HepG2 (cell line): ENCODE results near the gene MRPS34. TPM values are rescaled to one million over a fixed set of nuclear protein-coding genes. Genes with fewer than 3 reads are reported as not detected.
A peak's percentile ranks its signal among the peaks of the same experiment; 100 is the strongest.

Experiments used
- GATAD1 ChIP-seq: IDR thresholded peaks from 2 replicates; pipeline ENCODE4 v1.6.1; 2016; ENCODE audit warnings: missing genetic modification reagents, missing compliant biosample characterization
- HOXA9 ChIP-seq: sonication (generic); formaldehyde crosslinking; IDR thresholded peaks from 2 replicates; pipeline ENCODE4 v1.8.1; 2022; ENCODE audit warnings: missing genetic modification reagents, mild to moderate bottlenecking, moderate library complexity, borderline replicate concordance
- RBAK ChIP-seq: sonication (generic); formaldehyde crosslinking; IDR thresholded peaks from 2 replicates; pipeline ENCODE4 v1.5.1; 2020; ENCODE audit warnings: mild to moderate bottlenecking, missing genetic modification reagents
- SIX4 ChIP-seq: sonication (generic); formaldehyde crosslinking; IDR thresholded peaks from 2 replicates; pipeline ENCODE4 v1.4.0; 2020; ENCODE audit warnings: missing genetic modification reagents
- TMF1 ChIP-seq: sonication (generic); formaldehyde crosslinking; IDR thresholded peaks from 2 replicates; pipeline ENCODE4 v1.8.1; 2022; ENCODE audit warnings: low read depth, missing genetic modification reagents
- YEATS4 ChIP-seq: sonication (generic); formaldehyde crosslinking; IDR thresholded peaks from 2 replicates; pipeline ENCODE4 v1.4.0; 2020; ENCODE audit warnings: missing genetic modification reagents, borderline replicate concordance
- ZNF761 ChIP-seq: sonication (generic); formaldehyde crosslinking; conservative IDR thresholded peaks from 2 replicates; pipeline ENCODE4 v1.4.0; 2020; ENCODE audit warnings: mild to moderate bottlenecking, missing genetic modification reagents
- polyA plus RNA-seq, 8 experiments: library from polyadenylated mRNA; depleted of rRNA in 3 of 8; stranded (reverse) in 7 of 8; unstranded in 1 of 8; fragments of >200 nt; fragmentation: Illumina TruSeq in 4 of 8; extraction: Trizol in 4 of 8; gene quantifications; 2 replicates each; pipeline versions ENCODE4 v1.2.1 to v1.2.3, GENCODE V29; 2011 to 2016; ENCODE audit warnings: low read depth in 4 of 8, missing spikeins in 1 of 8, mixed read lengths in 1 of 8; ENCODE audit not compliant: insufficient read depth in 1 of 8
- total RNA-seq, 5 experiments: library from RNA; depleted of rRNA; stranded (reverse); fragments of >200 nt; fragmentation: Illumina TruSeq; extraction: Trizol; gene quantifications; 2 replicates each; pipeline ENCODE4 v1.2.3, GENCODE V29; 2016; ENCODE audit warnings: low read depth in 1 of 5
- TF ChIP-seq, protein P1 (sequence below): sonication (generic); formaldehyde crosslinking; IDR thresholded peaks from 2 replicates; pipeline ENCODE4 v1.5.0; 2020; ENCODE audit warnings: mild to moderate bottlenecking, missing genetic modification reagents
- TF ChIP-seq, protein P2 (sequence below): sonication (generic); formaldehyde crosslinking; IDR thresholded peaks from 2 replicates; pipeline ENCODE4 v1.9.0; 2021; ENCODE audit warnings: missing genetic modification reagents, mild to moderate bottlenecking, borderline replicate concordance
- TF ChIP-seq, protein P3 (sequence below): sonication (generic); formaldehyde crosslinking; IDR thresholded peaks from 2 replicates; pipeline ENCODE4 v1.8.0; 2022; ENCODE audit warnings: missing genetic modification reagents, mild to moderate bottlenecking, borderline replicate concordance
- TF ChIP-seq, protein P4 (sequence below): sonication (generic); formaldehyde crosslinking; IDR thresholded peaks from 2 replicates; pipeline ENCODE4 v1.8.0; 2022; ENCODE audit warnings: low read depth, missing genetic modification reagents
- TF ChIP-seq, protein P5 (sequence below): sonication (generic); formaldehyde crosslinking; IDR thresholded peaks from 2 replicates; pipeline ENCODE4 v1.4.0; 2020; ENCODE audit warnings: missing genetic modification reagents
- TF ChIP-seq, protein P6 (sequence below), 2 experiments: sonication (generic) in 1 of 2; formaldehyde crosslinking in 1 of 2; IDR thresholded peaks; 2 replicates each; pipeline versions ENCODE4 v1.4.0 to v1.6.1; 2016 to 2020; ENCODE audit warnings: borderline replicate concordance in 1 of 2, low read depth in 1 of 2, mild to moderate bottlenecking in 1 of 2, missing genetic modification reagents in 1 of 2

Gene MRPS34
- total and polyA plus RNA-seq, 2 of the 13 experiments (the other 11 are each of a cell fraction or from before 2014, with no cell fraction given) = 63.5 to 131 TPM

DNA sequence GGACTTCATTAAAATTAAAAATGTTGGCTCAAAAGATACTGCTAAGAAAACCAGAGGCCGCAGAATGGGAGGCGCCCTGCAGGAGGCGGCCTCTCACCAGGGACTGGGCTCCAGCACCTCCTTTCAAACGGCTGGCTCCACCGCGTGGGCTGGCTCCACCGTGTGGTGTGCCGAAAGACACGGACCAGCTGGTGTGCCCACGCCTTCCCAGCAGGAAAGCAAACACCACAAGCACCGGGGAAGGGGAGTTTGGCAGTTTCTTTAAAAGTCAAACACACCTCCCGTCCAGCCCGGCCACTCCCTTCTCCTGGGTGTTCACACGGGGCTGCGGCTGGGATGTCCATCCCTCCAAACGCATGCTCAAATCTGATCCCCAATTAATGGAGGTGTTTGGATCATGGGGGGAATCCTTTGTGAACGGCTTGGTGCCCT is 39.8 kb upstream of the MRPS34 start (continued):
- TF ChIP-seq, protein P1, sequence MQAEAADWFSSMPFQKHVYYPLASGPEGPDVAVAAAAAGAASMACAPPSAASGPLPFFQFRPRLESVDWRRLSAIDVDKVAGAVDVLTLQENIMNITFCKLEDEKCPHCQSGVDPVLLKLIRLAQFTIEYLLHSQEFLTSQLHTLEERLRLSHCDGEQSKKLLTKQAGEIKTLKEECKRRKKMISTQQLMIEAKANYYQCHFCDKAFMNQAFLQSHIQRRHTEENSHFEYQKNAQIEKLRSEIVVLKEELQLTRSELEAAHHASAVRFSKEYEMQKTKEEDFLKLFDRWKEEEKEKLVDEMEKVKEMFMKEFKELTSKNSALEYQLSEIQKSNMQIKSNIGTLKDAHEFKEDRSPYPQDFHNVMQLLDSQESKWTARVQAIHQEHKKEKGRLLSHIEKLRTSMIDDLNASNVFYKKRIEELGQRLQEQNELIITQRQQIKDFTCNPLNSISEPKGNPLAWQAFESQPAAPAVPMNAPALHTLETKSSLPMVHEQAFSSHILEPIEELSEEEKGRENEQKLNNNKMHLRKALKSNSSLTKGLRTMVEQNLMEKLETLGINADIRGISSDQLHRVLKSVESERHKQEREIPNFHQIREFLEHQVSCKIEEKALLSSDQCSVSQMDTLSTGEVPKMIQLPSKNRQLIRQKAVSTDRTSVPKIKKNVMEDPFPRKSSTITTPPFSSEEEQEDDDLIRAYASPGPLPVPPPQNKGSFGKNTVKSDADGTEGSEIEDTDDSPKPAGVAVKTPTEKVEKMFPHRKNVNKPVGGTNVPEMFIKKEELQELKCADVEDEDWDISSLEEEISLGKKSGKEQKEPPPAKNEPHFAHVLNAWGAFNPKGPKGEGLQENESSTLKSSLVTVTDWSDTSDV = no peak
- TF ChIP-seq, protein P2, sequence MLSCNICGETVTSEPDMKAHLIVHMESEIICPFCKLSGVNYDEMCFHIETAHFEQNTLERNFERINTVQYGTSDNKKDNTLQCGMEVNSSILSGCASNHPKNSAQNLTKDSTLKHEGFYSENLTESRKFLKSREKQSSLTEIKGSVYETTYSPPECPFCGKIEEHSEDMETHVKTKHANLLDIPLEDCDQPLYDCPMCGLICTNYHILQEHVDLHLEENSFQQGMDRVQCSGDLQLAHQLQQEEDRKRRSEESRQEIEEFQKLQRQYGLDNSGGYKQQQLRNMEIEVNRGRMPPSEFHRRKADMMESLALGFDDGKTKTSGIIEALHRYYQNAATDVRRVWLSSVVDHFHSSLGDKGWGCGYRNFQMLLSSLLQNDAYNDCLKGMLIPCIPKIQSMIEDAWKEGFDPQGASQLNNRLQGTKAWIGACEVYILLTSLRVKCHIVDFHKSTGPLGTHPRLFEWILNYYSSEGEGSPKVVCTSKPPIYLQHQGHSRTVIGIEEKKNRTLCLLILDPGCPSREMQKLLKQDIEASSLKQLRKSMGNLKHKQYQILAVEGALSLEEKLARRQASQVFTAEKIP (CRISPR knock-in tag) = no peak
- TF ChIP-seq TMF1 (CRISPR knock-in tag) = no peak
- TF ChIP-seq, protein P3, sequence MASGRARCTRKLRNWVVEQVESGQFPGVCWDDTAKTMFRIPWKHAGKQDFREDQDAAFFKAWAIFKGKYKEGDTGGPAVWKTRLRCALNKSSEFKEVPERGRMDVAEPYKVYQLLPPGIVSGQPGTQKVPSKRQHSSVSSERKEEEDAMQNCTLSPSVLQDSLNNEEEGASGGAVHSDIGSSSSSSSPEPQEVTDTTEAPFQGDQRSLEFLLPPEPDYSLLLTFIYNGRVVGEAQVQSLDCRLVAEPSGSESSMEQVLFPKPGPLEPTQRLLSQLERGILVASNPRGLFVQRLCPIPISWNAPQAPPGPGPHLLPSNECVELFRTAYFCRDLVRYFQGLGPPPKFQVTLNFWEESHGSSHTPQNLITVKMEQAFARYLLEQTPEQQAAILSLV (CRISPR knock-in tag) = no peak
- TF ChIP-seq YEATS4 (CRISPR knock-in tag) = 0 out of 2 replicates have a peak, but pooled peaks have one; percentile 18
- no peak for TF ChIP-seq RBAK (CRISPR knock-in tag)
- no peak for TF ChIP-seq HOXA9
- TF ChIP-seq, protein P4, sequence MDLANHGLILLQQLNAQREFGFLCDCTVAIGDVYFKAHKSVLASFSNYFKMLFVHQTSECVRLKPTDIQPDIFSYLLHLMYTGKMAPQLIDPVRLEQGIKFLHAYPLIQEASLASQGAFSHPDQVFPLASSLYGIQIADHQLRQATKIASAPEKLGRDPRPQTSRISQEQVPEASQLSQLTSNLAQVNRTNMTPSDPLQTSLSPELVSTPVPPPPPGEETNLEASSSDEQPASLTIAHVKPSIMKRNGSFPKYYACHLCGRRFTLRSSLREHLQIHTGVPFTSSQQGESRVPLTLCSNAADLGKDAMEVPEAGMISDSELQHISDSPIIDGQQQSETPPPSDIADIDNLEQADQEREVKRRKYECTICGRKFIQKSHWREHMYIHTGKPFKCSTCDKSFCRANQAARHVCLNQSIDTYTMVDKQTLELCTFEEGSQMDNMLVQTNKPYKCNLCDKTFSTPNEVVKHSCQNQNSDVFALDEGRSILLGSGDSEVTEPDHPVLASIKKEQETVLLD (CRISPR knock-in tag) = no peak
- TF ChIP-seq SIX4 (CRISPR knock-in tag) = peak; percentile 30; the same call in 1 of the 2 replicates
- TF ChIP-seq, protein P5, sequence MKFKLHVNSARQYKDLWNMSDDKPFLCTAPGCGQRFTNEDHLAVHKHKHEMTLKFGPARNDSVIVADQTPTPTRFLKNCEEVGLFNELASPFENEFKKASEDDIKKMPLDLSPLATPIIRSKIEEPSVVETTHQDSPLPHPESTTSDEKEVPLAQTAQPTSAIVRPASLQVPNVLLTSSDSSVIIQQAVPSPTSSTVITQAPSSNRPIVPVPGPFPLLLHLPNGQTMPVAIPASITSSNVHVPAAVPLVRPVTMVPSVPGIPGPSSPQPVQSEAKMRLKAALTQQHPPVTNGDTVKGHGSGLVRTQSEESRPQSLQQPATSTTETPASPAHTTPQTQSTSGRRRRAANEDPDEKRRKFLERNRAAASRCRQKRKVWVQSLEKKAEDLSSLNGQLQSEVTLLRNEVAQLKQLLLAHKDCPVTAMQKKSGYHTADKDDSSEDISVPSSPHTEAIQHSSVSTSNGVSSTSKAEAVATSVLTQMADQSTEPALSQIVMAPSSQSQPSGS (CRISPR knock-in tag) = peak; percentile 41; the same call in 1 of the 2 replicates
- peak; percentile 57 for TF ChIP-seq GATAD1 (CRISPR knock-in tag)
- TF ChIP-seq ZNF761 (CRISPR knock-in tag) = no peak
- TF ChIP-seq, protein P6, sequence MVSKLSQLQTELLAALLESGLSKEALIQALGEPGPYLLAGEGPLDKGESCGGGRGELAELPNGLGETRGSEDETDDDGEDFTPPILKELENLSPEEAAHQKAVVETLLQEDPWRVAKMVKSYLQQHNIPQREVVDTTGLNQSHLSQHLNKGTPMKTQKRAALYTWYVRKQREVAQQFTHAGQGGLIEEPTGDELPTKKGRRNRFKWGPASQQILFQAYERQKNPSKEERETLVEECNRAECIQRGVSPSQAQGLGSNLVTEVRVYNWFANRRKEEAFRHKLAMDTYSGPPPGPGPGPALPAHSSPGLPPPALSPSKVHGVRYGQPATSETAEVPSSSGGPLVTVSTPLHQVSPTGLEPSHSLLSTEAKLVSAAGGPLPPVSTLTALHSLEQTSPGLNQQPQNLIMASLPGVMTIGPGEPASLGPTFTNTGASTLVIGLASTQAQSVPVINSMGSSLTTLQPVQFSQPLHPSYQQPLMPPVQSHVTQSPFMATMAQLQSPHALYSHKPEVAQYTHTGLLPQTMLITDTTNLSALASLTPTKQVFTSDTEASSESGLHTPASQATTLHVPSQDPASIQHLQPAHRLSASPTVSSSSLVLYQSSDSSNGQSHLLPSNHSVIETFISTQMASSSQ (IDR thresholded peaks at IDR 0.05; ENCODE audit: low read depth) = no peak
- TF ChIP-seq, protein P6 (CRISPR knock-in tag; IDR thresholded peaks at IDR 0.05; ENCODE audit: borderline replicate concordance) = no peak
